Putamen (tissue), 1 donor: ENCODE measurements around the gene RPS10.
A peak's percentile ranks its signal among the peaks of the same experiment; 100 is the strongest.
"Not testable (repeated sequence)": the region's sequence is repeated elsewhere in the genome, so short reads cannot be mapped to it uniquely, and the experiment has no call there.

Experiments
- DNase-seq: peaks from one replicate; pipeline ENCODE4 v3.0.0-alpha.2; 2016; ENCODE audit warnings: low spot score

Gene RPS10

GRCh38 chr6:34392497-34393190 lies 33.2 kb downstream of the RPS10 start, which contains the start of gene NUDT3:
NUDT3 (minus strand) TSS chr6:34392669; CDS start chr6:34392362, 307 bp downstream.
- DNase-seq = peak; percentile 96

- peak; percentile 64 for DNase-seq
Observed at GRCh38 chr6:34391786-34392496, 33.9 kb downstream of the RPS10 start.

GRCh38 chr6:34391473-34391785 lies 34.4 kb downstream of the RPS10 start:
- DNase-seq = no peak

GRCh38 chr6:34390531-34391472 lies 35.1 kb downstream of the RPS10 start:
- DNase-seq = no peak

GRCh38 chr6:34389034-34389433 lies 36.8 kb downstream of the RPS10 start:
- DNase-seq = no peak

- DNase-seq = no peak
Observed at GRCh38 chr6:34388421-34388820, 37.4 kb downstream of the RPS10 start.

- no peak for DNase-seq
Observed at GRCh38 chr6:34386316-34387137, 39.3 kb downstream of the RPS10 start.

GRCh38 chr6:34385793-34386195 lies 40.1 kb downstream of the RPS10 start:
- DNase-seq = no peak

GRCh38 chr6:34384321-34385153 lies 41.3 kb downstream of the RPS10 start:
- DNase-seq = no peak

GRCh38 chr6:34383656-34384320 lies 42.1 kb downstream of the RPS10 start:
- no peak for DNase-seq

- no peak for DNase-seq
Observed at GRCh38 chr6:34383161-34383631, 42.7 kb downstream of the RPS10 start.

GRCh38 chr6:34381081-34381480 lies 44.8 kb downstream of the RPS10 start:
- DNase-seq = peak; percentile 45

- DNase-seq = no peak
Observed at GRCh38 chr6:34378470-34378869, 47.4 kb downstream of the RPS10 start.

- DNase-seq = no peak
Observed at GRCh38 chr6:34377984-34378383, 47.9 kb downstream of the RPS10 start.

GRCh38 chr6:34377571-34377970 lies 48.3 kb downstream of the RPS10 start:
- not testable (repeated sequence) for DNase-seq

- DNase-seq = no peak
Observed at GRCh38 chr6:34375833-34376232, 50.0 kb downstream of the RPS10 start.

GRCh38 chr6:34374508-34374907 lies 51.4 kb downstream of the RPS10 start:
- DNase-seq = no peak

- no peak for DNase-seq
Observed at GRCh38 chr6:34374069-34374468, 51.8 kb downstream of the RPS10 start.

- DNase-seq = peak; percentile 16
Observed at GRCh38 chr6:34373511-34373910, 52.4 kb downstream of the RPS10 start.

GRCh38 chr6:34371865-34372264 lies 54.0 kb downstream of the RPS10 start:
- not testable (repeated sequence) for DNase-seq
